Choroid plexus epithelial cell (primary cell): ENCODE measurements around the gene ARL5B.
"Not testable (repeated sequence)": the region's sequence is repeated elsewhere in the genome, so short reads cannot be mapped to it uniquely, and the experiment has no call there.

ENCODE experiments used
- DNase-seq: peaks from one replicate; pipeline ENCODE4 v3.0.0-alpha.2; 2010; ENCODE audit warnings: low read depth
- H3K4me3 ChIP-seq: 2 replicates; pipeline ENCODE4 v1.5.1; 2011; ENCODE audit warnings: low read depth, mild to moderate bottlenecking, control low read depth, low read length, moderate library complexity
- TF ChIP-seq, protein P1 (sequence below): conservative IDR thresholded peaks from 2 replicates; pipeline ENCODE4 v1.5.1; 2011; ENCODE audit warnings: low read depth, mild to moderate bottlenecking, control low read depth, inconsistent platforms, low read length, moderate library complexity

The ARL5B gene

GRCh38 chr10:18659125-18659818 is at the start of gene ARL5B:
ARL5B (plus strand) TSS chr10:18659431; CDS start chr10:18659638, 207 bp downstream.
- DNase-seq: peak; percentile 99
- TF ChIP-seq, protein P1, sequence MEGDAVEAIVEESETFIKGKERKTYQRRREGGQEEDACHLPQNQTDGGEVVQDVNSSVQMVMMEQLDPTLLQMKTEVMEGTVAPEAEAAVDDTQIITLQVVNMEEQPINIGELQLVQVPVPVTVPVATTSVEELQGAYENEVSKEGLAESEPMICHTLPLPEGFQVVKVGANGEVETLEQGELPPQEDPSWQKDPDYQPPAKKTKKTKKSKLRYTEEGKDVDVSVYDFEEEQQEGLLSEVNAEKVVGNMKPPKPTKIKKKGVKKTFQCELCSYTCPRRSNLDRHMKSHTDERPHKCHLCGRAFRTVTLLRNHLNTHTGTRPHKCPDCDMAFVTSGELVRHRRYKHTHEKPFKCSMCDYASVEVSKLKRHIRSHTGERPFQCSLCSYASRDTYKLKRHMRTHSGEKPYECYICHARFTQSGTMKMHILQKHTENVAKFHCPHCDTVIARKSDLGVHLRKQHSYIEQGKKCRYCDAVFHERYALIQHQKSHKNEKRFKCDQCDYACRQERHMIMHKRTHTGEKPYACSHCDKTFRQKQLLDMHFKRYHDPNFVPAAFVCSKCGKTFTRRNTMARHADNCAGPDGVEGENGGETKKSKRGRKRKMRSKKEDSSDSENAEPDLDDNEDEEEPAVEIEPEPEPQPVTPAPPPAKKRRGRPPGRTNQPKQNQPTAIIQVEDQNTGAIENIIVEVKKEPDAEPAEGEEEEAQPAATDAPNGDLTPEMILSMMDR: no peak
- H3K4me3 ChIP-seq: peak within 1 kb of the TSS; percentile 95

- DNase-seq: peak; percentile 87
- H3K4me3 ChIP-seq: no peak overlapping the region
- TF ChIP-seq, protein P1: no peak
These were observed 48.7 kb upstream of the ARL5B start for GRCh38 chr10:18610517-18610916.

DNA sequence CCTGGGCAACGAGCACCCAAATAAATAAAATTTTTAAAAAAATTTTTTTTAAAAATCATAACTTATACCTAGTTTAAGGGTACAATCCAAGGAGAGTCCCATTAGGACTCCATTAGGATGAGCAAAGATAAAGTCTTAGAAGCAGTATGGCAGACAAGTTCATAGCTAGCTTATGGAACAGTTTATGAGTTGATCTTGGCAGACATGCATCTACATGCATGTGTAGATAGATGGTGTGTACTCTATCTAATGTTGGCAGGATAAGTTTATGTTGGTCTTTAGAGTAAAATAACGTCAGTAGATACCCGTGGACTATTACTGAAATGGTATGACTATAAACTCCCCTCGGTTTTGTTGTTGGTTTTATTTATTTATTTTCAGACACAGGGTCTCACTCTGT is 48.1 kb upstream of the ARL5B start:
- TF ChIP-seq, protein P1: no peak
- no peak overlapping the region for H3K4me3 ChIP-seq
- no peak for DNase-seq

DNA sequence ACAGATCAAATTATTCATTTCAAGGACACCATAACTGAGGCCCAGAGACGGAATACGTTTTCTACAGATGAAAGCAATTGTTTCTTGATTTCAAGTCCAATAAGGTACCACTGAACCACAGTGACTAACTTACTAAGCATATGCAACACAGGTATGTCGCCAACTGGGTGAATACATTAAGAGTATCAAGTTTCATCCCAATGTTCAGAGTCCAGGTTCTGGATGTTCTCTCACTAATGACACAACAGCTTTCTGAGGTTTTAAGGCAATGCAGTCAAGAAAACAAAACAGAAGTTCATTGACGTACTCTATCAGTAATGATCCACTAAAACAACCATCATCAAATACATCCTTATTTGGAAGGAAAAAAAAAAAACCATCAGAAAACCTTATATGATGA is 43.6 kb upstream of the ARL5B start:
- H3K4me3 ChIP-seq: no peak overlapping the region
- TF ChIP-seq, protein P1: no peak
- peak; percentile 55 for DNase-seq

GRCh38 chr10:18616337-18616736 is 42.9 kb upstream of the ARL5B start:
- DNase-seq: peak; percentile 24
- H3K4me3 ChIP-seq: no peak overlapping the region
- TF ChIP-seq, protein P1: peak; percentile 21

DNA sequence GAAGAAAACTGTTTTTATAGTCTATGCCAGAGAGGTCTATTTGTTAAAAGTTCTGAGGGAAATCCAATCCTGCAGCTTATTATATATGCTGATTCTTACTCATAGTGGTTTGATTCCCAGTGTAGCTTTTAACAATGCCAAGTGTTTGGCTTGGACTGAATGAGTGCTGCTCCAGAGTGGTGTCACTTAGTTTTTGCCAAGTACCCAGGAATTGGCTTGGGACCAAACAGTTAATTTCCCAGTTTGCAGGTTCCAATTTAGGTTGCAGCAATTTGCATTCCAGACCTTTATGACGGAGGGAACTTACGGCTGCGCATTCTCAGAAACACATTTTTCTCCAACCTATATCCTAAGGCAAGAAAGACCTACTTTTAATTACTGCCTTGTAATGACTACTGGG is 40.2 kb upstream of the ARL5B start:
- DNase-seq: no peak
- H3K4me3 ChIP-seq: no peak overlapping the region
- TF ChIP-seq, protein P1: no peak

GRCh38 chr10:18620856-18621255 is 38.4 kb upstream of the ARL5B start:
- no peak for DNase-seq
- H3K4me3 ChIP-seq: no peak overlapping the region
- TF ChIP-seq, protein P1: no peak

DNA sequence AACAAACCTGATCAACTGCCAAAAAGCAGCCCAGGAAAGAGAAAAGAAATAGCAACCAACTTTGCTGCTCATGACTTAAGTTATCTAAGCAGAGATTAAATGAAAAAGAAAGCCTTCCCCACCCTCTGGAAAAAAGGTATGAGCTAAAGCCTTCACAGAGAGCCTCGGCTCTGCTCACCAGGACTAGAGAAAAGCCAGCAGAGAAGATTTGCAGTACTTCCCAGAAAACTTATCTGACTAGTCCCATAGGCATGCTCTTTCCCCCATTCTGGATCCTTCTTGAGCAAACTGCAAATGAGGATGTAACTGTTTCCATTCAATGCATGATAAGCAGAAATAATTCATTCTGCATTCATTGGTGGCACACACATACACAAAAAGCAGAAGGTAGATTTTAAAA is 35.6 kb upstream of the ARL5B start:
- DNase-seq: peak; percentile 14
- not testable (repeated sequence) for H3K4me3 ChIP-seq
